Measurements from ENCODE around the gene OTX2. TPM values are rescaled to one million over a fixed set of nuclear protein-coding genes. Genes with fewer than 3 reads are reported as not detected.

The OTX2 gene
- total and polyA plus RNA-seq, 2 of the 13 experiments (the other 11 are each of a cell fraction or from before 2014, with no cell fraction given) = not detected

GRCh38 chr14:56814969-56815700 lies 4.9 kb upstream of the OTX2 start (continued):
- TF ChIP-seq CSRNP1 (CRISPR knock-in tag; IDR thresholded peaks at IDR 0.05) (no peak), HMG20A (CRISPR knock-in tag; IDR thresholded peaks at IDR 0.05; ENCODE audit: borderline replicate concordance) (no peak), ZNF292 (CRISPR knock-in tag; IDR thresholded peaks at IDR 0.05; ENCODE audit: borderline replicate concordance, low read depth) (no peak), TP53 (CRISPR knock-in tag; conservative IDR thresholded peaks at IDR 0.05) (no peak), ZNF343 (CRISPR knock-in tag; IDR thresholded peaks at IDR 0.05) (no peak), ZNF337 (CRISPR knock-in tag; IDR thresholded peaks at IDR 0.05; ENCODE audit: borderline replicate concordance, low read depth) (no peak)
- TF ChIP-seq, protein P1, sequence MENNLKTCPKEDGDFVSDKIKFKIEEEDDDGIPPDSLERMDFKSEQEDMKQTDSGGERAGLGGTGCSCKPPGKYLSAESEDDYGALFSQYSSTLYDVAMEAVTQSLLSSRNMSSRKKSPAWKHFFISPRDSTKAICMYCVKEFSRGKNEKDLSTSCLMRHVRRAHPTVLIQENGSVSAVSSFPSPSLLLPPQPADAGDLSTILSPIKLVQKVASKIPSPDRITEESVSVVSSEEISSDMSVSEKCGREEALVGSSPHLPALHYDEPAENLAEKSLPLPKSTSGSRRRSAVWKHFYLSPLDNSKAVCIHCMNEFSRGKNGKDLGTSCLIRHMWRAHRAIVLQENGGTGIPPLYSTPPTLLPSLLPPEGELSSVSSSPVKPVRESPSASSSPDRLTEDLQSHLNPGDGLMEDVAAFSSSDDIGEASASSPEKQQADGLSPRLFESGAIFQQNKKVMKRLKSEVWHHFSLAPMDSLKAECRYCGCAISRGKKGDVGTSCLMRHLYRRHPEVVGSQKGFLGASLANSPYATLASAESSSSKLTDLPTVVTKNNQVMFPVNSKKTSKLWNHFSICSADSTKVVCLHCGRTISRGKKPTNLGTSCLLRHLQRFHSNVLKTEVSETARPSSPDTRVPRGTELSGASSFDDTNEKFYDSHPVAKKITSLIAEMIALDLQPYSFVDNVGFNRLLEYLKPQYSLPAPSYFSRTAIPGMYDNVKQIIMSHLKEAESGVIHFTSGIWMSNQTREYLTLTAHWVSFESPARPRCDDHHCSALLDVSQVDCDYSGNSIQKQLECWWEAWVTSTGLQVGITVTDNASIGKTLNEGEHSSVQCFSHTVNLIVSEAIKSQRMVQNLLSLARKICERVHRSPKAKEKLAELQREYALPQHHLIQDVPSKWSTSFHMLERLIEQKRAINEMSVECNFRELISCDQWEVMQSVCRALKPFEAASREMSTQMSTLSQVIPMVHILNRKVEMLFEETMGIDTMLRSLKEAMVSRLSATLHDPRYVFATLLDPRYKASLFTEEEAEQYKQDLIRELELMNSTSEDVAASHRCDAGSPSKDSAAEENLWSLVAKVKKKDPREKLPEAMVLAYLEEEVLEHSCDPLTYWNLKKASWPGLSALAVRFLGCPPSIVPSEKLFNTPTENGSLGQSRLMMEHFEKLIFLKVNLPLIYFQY (CRISPR knock-in tag; IDR thresholded peaks at IDR 0.05; ENCODE audit: borderline replicate concordance) = no peak

Data from HepG2 (cell line).